Prostate gland (tissue), 2 donors: ENCODE results near the gene TGFBR3. TPM values are rescaled to one million over a fixed set of nuclear protein-coding genes. Genes with fewer than 3 reads are reported as not detected.
A peak's percentile ranks its signal among the peaks of the same experiment; 100 is the strongest.

Source experiments
- DNase-seq: peaks from one replicate; pipeline ENCODE4 v3.0.0-alpha.2; 2019; ENCODE audit warnings: low spot score
- H3K27ac ChIP-seq, 2 donors: fragments of 200-600 bp; sonication (generic); 2 replicates each; pipeline ENCODE4 v1.5.1; 2017 to 2019
- H3K27me3 ChIP-seq: fragments of 200-600 bp; sonication (generic); replicated peaks from 2 replicates; pipeline ENCODE4 v1.5.1; 2019; ENCODE audit not compliant: insufficient read depth
- H3K36me3 ChIP-seq, 2 donors: fragments of 200-600 bp; sonication (generic); 1 replicate in 1 of 2; 2 replicates in 1 of 2; pipeline versions ENCODE4 v1.5.1 to v1.8.1; 2017 to 2019
- H3K4me1 ChIP-seq: fragments of 200-600 bp; sonication (generic); replicated peaks from 2 replicates; pipeline ENCODE4 v1.5.1; 2019
- H3K4me3 ChIP-seq, 2 donors: fragments of 200-600 bp; sonication (generic); 2 replicates each; pipeline ENCODE4 v1.5.1; 2017 to 2019
- H3K9me3 ChIP-seq: fragments of 200-600 bp; sonication (generic); 2 replicates; pipeline ENCODE4 v1.5.1; 2017
- CTCF ChIP-seq, 4 experiments: fragments of 200-600 bp in 2 of 4; fragments of 450-650 bp in 2 of 4; sonication (generic) in 2 of 4; IDR thresholded peaks; 1 replicate in 3 of 4; 2 replicates in 1 of 4; pipeline ENCODE4 v1.5.1; 2016 to 2019; ENCODE audit warnings: antibody characterized with exemption in 4 of 4, mild to moderate bottlenecking in 2 of 4, moderate library complexity in 2 of 4
- POLR2A ChIP-seq: fragments of 450-650 bp; IDR thresholded peaks from one replicate; pipeline ENCODE4 v1.6.1; 2016; ENCODE audit warnings: antibody characterized with exemption, mild to moderate bottlenecking
- POLR2AphosphoS5 ChIP-seq: sonication (generic); formaldehyde crosslinking; IDR thresholded peaks from one replicate; pipeline ENCODE4 v1.6.1; 2017; ENCODE audit warnings: antibody characterized with exemption
- WGBS: methylation state at CpG from one replicate; pipeline ENCODE4 v1.1.5; 2018; 5-methylcytosine and 5-hydroxymethylcytosine counted together
- intact Hi-C: fragments of 100-400 bp; cut with DNase I; formaldehyde crosslinking; loops from one replicate; pipeline ENCODE4 v1.14.2; 2022
- total RNA-seq, 2 donors: library from RNA; depleted of rRNA; stranded (reverse); fragments of >200 nt; gene quantifications; one replicate each; pipeline ENCODE4 v1.1.0, GENCODE V29; 2016

Gene TGFBR3
- total RNA-seq, 2 donors from 2014 or later: 26.4 to 51.7 TPM

DNA sequence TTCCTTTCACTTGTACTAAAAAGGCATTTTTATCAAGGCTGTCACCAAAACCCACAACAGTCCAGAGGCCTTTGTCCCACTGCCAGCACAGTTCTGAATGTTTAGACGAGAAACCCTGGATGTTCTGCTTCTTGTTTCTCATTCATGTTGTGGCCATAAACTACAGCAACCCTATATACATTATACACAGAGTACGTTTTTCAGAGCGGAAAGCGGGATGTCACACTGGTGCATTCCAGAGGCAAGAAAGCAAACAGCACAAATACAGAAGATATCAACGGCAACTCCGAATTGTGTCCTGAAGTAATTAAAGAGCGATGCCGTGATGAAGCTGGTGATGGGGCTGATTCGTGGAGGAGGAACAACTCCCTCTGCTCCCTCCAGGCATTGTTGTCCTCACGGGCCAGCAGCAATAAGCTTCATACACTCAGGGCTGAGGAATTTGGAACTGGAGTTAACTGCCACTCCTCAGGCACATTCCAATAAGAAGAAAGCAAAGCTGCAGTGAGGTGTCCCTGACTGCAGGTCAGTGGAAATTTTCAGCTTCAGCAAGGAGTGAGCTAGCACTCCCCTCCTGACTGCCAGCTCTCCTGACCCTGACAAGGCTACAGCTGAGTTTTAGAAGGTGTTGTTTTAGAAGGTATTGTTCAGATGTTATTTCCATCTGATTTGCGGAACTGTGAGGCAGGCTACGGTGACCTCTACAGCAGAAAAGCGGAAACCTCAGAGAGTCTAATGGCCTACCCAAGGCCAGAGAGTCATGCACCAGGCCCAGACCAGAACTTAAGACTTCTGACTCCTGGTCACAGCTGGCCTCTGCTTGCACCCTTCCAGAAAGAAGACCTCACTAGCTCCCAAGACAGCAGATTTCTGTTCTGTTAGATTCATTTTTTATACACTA, 149.0 kb downstream of the TGFBR3 start:
- no peaks in the 10 kb centered on the region for H3K27me3 ChIP-seq
- H3K4me3 ChIP-seq: no peak overlapping the region
- H3K4me1 ChIP-seq: no peaks in the 10 kb centered on the region
- DNase-seq: peak; percentile 63
- peak overlapping the region; percentile 59 to 64 for H3K27ac ChIP-seq
- H3K36me3 ChIP-seq: no peaks in the 10 kb centered on the region
- no peaks in the 10 kb centered on the region for H3K9me3 ChIP-seq
- 28% methylated on average over 13 of the region's 13 CpGs for WGBS
- TF ChIP-seq POLR2AphosphoS5 (peak; percentile 76), CTCF (IDR thresholded peaks at IDR 0.05) (no peak)
- intact Hi-C loops: no loop called here

DNA sequence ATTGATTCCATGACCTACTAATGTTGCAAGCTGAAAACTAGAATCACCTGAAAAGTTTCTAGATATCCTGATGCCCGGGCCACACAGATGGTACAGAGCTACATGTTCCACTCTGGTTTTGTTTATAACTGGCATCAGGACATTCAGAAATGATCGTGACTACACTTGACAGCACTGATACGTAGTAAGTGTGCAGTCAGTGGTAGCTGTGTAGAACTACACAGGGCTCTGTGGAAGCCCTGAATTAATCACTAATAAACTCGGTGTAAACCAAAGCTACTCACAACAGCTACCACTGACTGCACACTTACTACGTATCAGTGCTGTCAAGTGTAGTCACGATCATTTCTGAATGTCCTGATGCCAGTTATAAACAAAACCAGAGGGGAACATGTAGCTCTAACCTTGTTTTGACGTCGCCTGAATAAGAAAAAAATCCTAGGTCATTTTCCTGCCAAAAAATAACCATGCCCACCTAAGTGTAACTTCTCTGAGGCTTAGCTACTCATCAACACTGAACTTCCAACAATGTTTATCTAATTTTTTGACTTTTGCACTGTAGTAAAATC, 149.7 kb downstream of the TGFBR3 start:
- intact Hi-C loops: no loop called here
- H3K4me3 ChIP-seq: no peak overlapping the region
- no peak for DNase-seq

GRCh38 chr1:91735266-91735845, 150.6 kb downstream of the TGFBR3 start:
- Histone ChIP-seq H3K4me1 (no peaks in the 10 kb centered on the region), H3K36me3 (no peaks in the 10 kb centered on the region), H3K4me3 (no peak overlapping the region), H3K9me3 (no peaks in the 10 kb centered on the region), H3K27ac (peak overlapping the region in 1 of 2 donors; percentile 64), H3K27me3 (no peaks in the 10 kb centered on the region)
- WGBS: 86% methylated on average over 4 of the region's 4 CpGs
- TF ChIP-seq CTCF (IDR thresholded peaks at IDR 0.05): no peak
- no peak for TF ChIP-seq POLR2AphosphoS5
- intact Hi-C loops: no loop called here
- DNase-seq: no peak

More for the DNA sequence above, 149.7 kb downstream of the TGFBR3 start:
- WGBS: 37% methylated on average over 8 of the region's 8 CpGs
- Histone ChIP-seq H3K27me3 (no peaks in the 10 kb centered on the region), H3K36me3 (no peaks in the 10 kb centered on the region), H3K9me3 (no peaks in the 10 kb centered on the region), H3K27ac (peak overlapping the region; percentile 59 to 64), H3K4me1 (no peaks in the 10 kb centered on the region)
- TF ChIP-seq POLR2A: no peak
- TF ChIP-seq POLR2AphosphoS5: no peak
- no peak for TF ChIP-seq CTCF (IDR thresholded peaks at IDR 0.05)

- H3K36me3 ChIP-seq: no peaks in the 10 kb centered on the region
- H3K27me3 ChIP-seq: no peaks in the 10 kb centered on the region
- H3K4me3 ChIP-seq: no peak overlapping the region
- intact Hi-C loops: no loop called here
- H3K27ac ChIP-seq: no peak overlapping the region
- H3K4me1 ChIP-seq: no peaks in the 10 kb centered on the region
- TF ChIP-seq POLR2AphosphoS5 (no peak), POLR2A (no peak), CTCF (IDR thresholded peaks at IDR 0.05) (no peak)
- DNase-seq: no peak
- WGBS: 74% methylated on average over 8 of the region's 8 CpGs
- no peaks in the 10 kb centered on the region for H3K9me3 ChIP-seq
Measured at GRCh38 chr1:91734761-91735160, 151.2 kb downstream of the TGFBR3 start.
